Astrocyte of the cerebellum (primary cell): Measurements from ENCODE around the gene LOXHD1.

ENCODE experiments used
- DNase-seq: peaks from one replicate; pipeline ENCODE4 v3.0.0-alpha.2; 2011; ENCODE audit warnings: low read depth
- H3K4me3 ChIP-seq: 2 replicates; pipeline ENCODE4 v1.5.1; 2011; ENCODE audit warnings: mild to moderate bottlenecking, low read depth, low read length, moderate library complexity
- in situ Hi-C: cut with HindIII; loops from 2 replicates; pipeline ENCODE4 v1.10.0; 2017; ENCODE audit warnings: low sequenced_read_pairs
- TF ChIP-seq, protein P1 (sequence below): IDR thresholded peaks from 2 replicates; pipeline ENCODE4 v1.5.1; 2012; ENCODE audit warnings: low read length, low read depth, moderate library complexity, mild to moderate bottlenecking; ENCODE audit errors: missing control alignments

Gene LOXHD1

DNA sequence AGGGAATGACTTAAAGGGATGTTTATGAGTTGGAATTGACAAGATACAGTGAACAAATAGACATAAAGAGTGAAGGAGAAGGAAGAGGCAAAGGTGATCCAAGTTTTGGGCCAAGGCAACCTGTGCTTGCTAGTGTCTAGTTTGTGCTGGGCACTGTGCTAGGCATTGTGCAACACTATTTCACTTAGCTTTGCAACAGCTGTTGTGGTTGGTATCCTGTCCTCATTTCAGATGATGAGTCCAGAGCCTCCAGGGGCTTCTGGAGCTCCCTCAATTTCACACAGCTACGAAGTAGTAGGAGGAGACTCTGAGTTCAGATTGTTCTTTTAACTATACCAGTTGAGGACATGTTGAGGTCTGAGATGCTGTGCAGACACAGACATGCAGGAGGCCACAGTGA, 18.1 kb upstream of the LOXHD1 start:
- in situ Hi-C loops = no loop called here
- DNase-seq = no peak
- TF ChIP-seq, protein P1, sequence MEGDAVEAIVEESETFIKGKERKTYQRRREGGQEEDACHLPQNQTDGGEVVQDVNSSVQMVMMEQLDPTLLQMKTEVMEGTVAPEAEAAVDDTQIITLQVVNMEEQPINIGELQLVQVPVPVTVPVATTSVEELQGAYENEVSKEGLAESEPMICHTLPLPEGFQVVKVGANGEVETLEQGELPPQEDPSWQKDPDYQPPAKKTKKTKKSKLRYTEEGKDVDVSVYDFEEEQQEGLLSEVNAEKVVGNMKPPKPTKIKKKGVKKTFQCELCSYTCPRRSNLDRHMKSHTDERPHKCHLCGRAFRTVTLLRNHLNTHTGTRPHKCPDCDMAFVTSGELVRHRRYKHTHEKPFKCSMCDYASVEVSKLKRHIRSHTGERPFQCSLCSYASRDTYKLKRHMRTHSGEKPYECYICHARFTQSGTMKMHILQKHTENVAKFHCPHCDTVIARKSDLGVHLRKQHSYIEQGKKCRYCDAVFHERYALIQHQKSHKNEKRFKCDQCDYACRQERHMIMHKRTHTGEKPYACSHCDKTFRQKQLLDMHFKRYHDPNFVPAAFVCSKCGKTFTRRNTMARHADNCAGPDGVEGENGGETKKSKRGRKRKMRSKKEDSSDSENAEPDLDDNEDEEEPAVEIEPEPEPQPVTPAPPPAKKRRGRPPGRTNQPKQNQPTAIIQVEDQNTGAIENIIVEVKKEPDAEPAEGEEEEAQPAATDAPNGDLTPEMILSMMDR = no peak
- no peak overlapping the region for H3K4me3 ChIP-seq

DNA sequence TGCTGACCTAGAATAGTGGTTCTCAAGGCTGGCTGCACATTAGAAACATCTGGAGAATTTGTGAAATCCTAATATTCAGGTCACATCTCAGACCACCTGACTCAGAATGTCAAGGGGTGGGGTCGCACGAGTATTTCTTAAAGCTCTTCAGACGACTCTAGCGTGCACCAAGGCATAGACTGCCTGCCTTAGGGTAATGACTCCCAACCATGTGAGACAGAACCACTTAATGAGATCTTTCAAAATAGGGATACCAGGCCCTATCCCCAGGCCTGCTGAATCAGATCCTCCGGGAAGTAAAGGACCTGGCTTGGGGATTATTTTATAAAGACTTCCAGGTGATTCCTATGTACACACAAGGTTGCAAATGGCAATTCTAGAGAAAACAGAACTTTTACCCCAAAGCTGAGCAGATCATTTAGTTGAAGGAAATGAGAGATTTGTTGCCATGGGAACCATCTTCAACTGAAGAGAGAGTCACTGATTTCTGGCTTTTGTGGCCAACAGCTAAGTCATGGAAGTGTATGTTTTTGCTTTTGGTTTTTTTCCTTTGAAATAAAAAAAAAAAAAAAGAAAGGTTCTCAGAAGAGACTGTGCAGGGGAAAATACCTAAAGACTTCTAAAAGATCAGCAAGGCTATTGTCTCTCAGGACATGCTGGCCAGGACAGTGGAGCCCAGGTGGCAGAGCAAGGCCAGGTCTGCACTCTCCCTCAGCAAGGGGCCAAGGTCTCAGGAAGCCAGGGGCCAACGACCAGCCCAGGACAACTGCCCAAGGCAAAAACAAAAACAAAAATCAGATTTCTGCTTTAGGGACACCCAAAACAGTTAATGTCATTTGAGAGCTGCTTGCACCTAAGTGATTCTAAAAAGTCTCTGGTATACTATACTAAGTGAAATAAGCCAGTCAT, 15.3 kb upstream of the LOXHD1 start:
- in situ Hi-C loops = no loop called here
- DNase-seq = peak; percentile 42
- TF ChIP-seq, protein P1 = no peak
- no peak overlapping the region for H3K4me3 ChIP-seq

DNA sequence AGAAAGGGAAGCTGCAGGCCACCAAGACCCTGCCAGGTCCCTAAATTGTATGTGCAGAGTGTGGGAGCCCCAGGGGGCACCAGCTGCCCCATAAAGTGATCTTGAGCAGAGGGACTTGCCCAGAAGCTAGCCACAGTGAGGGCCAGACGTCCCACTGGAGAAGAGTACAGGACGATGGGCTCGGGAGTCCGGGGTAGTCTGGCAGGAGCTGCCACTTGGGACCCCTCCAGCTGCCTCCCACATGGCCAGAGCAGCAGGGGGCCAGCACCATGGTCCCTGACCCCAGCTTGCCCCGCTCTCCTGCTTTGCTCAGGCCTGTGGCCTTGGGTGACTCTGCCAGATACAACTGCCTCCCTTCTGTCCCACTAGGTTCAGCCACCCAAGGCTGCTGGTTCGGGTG, 11.7 kb upstream of the LOXHD1 start:
- in situ Hi-C loops = no loop called here
- no peak overlapping the region for H3K4me3 ChIP-seq
- no peak for DNase-seq
- TF ChIP-seq, protein P1 = no peak

DNA sequence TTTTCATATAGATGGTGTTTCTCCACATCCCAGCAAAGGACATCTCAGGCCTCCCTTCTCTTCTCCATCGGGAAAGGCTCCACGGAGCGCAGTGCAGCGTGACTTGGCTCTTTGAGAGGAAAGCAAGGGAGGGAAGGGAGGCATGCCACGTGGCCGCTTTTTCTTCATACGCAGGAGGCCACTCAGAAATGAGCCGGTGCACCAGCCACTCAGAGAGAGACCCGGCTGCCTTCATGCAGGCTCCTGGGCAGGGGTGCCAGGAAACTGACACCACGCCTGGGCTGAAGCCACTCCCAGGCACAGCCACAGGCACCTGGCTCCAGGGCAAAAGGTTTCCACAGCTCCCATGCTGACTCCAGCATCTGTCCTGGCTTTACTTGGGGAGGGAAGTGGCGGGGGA, 11.1 kb upstream of the LOXHD1 start:
- no peak for DNase-seq
- in situ Hi-C loops = no loop called here
- H3K4me3 ChIP-seq = no peak overlapping the region
- TF ChIP-seq, protein P1 = no peak

DNA sequence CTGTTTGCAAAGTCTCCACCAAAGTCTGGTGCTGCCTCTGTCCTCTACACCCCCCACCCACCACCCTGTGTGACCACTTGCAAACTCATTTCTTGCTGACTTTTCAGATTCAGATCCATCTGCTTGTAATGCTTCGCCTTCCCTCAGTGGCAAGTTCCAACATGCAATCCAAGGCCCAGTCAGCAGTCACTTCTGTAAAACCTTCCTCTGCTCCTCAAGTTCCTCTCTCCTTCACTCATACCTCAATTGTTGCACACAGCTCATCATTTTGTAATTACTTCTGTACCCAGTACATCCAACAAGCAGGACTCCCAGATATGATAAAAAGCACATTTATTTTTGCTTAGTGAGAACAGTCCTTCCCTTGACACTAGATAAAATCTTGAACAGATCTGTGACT, 6.5 kb upstream of the LOXHD1 start:
- TF ChIP-seq, protein P1 = no peak

DNA sequence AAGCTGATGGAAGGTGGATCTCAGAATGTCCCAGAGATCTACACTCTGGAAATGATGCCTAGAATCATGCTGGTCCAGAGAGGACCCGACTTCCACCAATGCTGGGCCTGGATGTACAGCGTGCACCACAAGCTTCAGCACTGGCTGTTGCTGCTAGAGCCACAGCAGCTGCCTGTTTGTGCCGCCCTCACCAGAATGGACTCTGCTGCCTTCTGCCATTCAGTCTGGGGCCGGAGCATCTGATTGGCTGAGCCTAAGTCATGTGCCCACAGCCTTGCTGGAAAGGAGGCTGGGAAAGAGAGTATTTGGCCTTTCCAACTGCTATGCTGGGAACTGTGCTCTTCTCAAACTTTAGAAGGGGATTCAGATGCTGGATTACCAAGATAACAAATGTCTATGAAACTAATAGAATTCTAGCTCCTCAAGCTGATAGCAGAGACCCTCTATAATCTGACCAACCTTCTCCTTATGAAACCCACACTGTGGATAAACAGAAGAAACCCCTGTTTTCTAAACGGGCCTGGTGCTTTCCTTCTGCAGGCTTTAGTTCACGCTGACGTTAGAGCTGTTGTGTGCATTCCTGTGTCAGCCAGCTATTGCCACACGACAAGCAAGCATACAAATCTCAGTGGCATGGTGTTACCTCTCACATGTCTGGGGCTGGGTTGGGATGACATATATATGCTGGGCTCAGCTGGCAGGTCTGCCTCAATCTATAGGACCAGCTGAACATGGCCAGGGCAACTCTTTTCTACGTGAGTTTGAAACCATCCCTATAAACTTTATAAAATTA, 4.1 kb upstream of the LOXHD1 start:
- no peak for DNase-seq
- in situ Hi-C loops = no loop called here
- TF ChIP-seq, protein P1 = no peak
- H3K4me3 ChIP-seq = no peak overlapping the region

More for the DNA sequence above, 6.5 kb upstream of the LOXHD1 start:
- in situ Hi-C loops = no loop called here
- H3K4me3 ChIP-seq = no peak overlapping the region
- DNase-seq = no peak
